Measurements from ENCODE around the gene PHF14. TPM values are rescaled to one million over a fixed set of nuclear protein-coding genes. Genes with fewer than 3 reads are reported as not detected.

Gene PHF14
- total and polyA plus RNA-seq, 2 experiments from 2014 or later: 72.0 to 87.9 TPM

DNA sequence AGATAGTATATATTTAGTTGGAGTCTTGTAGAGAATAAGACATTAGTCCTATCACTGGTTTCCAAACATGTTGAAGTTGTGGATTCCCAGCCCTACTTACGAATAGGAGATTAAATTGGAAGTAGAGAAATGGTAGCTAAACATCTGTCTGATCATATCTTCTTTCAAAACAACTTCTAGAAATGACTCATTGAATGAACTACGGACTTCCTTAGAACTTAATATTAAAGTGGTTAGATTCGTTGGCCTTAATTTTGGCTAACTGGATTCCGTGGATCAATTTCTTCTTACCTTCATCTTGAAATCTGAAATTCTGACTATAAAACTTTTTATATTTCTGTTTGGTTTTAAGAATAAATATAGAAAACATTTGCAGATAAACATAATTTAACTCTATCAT is 3.4 kb downstream of the PHF14 start (continued):
- no peak for TF ChIP-seq ZNF462 (CRISPR knock-in tag; IDR thresholded peaks at IDR 0.05)
- TF ChIP-seq JUNB (IDR thresholded peaks at IDR 0.05; ENCODE audit: unreplicated experiment): no peak
- no peak for TF ChIP-seq CREB1 (CRISPR knock-in tag; IDR thresholded peaks at IDR 0.05; ENCODE audit: low read depth)
- TF ChIP-seq POLR2AphosphoS5 (IDR thresholded peaks at IDR 0.05; ENCODE audit: low read depth): no peak
- no peak for TF ChIP-seq ZNF331 (CRISPR knock-in tag; IDR thresholded peaks at IDR 0.05; ENCODE audit: low read depth)
- TF ChIP-seq, protein P1, sequence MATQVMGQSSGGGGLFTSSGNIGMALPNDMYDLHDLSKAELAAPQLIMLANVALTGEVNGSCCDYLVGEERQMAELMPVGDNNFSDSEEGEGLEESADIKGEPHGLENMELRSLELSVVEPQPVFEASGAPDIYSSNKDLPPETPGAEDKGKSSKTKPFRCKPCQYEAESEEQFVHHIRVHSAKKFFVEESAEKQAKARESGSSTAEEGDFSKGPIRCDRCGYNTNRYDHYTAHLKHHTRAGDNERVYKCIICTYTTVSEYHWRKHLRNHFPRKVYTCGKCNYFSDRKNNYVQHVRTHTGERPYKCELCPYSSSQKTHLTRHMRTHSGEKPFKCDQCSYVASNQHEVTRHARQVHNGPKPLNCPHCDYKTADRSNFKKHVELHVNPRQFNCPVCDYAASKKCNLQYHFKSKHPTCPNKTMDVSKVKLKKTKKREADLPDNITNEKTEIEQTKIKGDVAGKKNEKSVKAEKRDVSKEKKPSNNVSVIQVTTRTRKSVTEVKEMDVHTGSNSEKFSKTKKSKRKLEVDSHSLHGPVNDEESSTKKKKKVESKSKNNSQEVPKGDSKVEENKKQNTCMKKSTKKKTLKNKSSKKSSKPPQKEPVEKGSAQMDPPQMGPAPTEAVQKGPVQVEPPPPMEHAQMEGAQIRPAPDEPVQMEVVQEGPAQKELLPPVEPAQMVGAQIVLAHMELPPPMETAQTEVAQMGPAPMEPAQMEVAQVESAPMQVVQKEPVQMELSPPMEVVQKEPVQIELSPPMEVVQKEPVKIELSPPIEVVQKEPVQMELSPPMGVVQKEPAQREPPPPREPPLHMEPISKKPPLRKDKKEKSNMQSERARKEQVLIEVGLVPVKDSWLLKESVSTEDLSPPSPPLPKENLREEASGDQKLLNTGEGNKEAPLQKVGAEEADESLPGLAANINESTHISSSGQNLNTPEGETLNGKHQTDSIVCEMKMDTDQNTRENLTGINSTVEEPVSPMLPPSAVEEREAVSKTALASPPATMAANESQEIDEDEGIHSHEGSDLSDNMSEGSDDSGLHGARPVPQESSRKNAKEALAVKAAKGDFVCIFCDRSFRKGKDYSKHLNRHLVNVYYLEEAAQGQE (IDR thresholded peaks at IDR 0.05; ENCODE audit: unreplicated experiment): no peak
- TF ChIP-seq NANOG (IDR thresholded peaks at IDR 0.05; ENCODE audit: borderline replicate concordance): no peak
- TF ChIP-seq EZH2 (IDR thresholded peaks at IDR 0.05; ENCODE audit: low read depth, unreplicated experiment): no peak
- TF ChIP-seq, protein P2, sequence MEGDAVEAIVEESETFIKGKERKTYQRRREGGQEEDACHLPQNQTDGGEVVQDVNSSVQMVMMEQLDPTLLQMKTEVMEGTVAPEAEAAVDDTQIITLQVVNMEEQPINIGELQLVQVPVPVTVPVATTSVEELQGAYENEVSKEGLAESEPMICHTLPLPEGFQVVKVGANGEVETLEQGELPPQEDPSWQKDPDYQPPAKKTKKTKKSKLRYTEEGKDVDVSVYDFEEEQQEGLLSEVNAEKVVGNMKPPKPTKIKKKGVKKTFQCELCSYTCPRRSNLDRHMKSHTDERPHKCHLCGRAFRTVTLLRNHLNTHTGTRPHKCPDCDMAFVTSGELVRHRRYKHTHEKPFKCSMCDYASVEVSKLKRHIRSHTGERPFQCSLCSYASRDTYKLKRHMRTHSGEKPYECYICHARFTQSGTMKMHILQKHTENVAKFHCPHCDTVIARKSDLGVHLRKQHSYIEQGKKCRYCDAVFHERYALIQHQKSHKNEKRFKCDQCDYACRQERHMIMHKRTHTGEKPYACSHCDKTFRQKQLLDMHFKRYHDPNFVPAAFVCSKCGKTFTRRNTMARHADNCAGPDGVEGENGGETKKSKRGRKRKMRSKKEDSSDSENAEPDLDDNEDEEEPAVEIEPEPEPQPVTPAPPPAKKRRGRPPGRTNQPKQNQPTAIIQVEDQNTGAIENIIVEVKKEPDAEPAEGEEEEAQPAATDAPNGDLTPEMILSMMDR (conservative IDR thresholded peaks at IDR 0.05; ENCODE audit: low read depth in 2 of 2): no peak
- no peak for TF ChIP-seq STAT1 (IDR thresholded peaks at IDR 0.05; ENCODE audit: unreplicated experiment)
